HCT116 (cell line): ENCODE measurements around the gene FAM13A. TPM values are rescaled to one million over a fixed set of nuclear protein-coding genes. Genes with fewer than 3 reads are reported as not detected.

Source experiments
- ATAC-seq: fragments of 200-7000 bp; cut with Tn5 transposase; 2 replicates; pipeline ENCODE4 v1.9.1; 2020; ENCODE audit warnings: mild to moderate bottlenecking, moderate library complexity
- BruUV-seq: library from RNA; stranded (reverse); fragments of 400-500 nt; replicated peaks from 2 replicates; lab custom pipeline; 2021; lab: Mats Ljungman, UMichigan
- CTCF ChIA-PET: fragments of 300-600 bp; sonication (Branson Sonifier 250); formaldehyde crosslinking; loops from one replicate; lab custom pipeline; 2021; ENCODE audit warnings: antibody characterized with exemption; lab: Charles Lee
- POLR2A ChIA-PET: fragments of 300-600, 350-600 bp; sonication (Branson Sonifier 250); formaldehyde crosslinking; loops from one replicate; lab custom pipeline; 2021; ENCODE audit warnings: antibody characterized with exemption; lab: Charles Lee
- RAD21 ChIA-PET, 2 experiments: fragments of 300-600 bp; sonication (Branson Sonifier 250); formaldehyde crosslinking; loops; one replicate each; lab custom pipeline; 2023; ENCODE audit warnings: low total read pairs in 2 of 2; ENCODE audit not compliant: uncharacterized antibody in 2 of 2, unreplicated experiment in 2 of 2, low non-redundant PET in 1 of 2; lab: Charles Lee
- DNase-seq: peaks from one replicate; pipeline ENCODE4 v3.0.0-alpha.2; 2010; ENCODE audit warnings: low read depth, low spot score
- H2AFZ ChIP-seq: fragments of 200-600 bp; shearing (Covaris generic), sonication (generic); 2 replicates; pipeline ENCODE4 v1.6.1; 2017; ENCODE audit warnings: low read depth, mixed run types, mixed read lengths, antibody characterized with exemption, low read length; ENCODE audit not compliant: poor library complexity, severe bottlenecking
- H3K27ac ChIP-seq: 2 replicates; pipeline ENCODE4 v1.5.1; 2012; ENCODE audit warnings: low read depth, low read length
- H3K27me3 ChIP-seq: fragments of 200-600 bp; sonication (generic); 2 replicates; pipeline ENCODE4 v1.6.1; 2016; ENCODE audit warnings: mixed run types, low read length, mixed read lengths; ENCODE audit not compliant: insufficient read depth
- H3K36me3 ChIP-seq, 2 experiments: fragments of 200-500 bp in 1 of 2; fragments of 200-600 bp in 1 of 2; sonication (Bioruptor generic) in 1 of 2; sonication (generic) in 1 of 2; 2 replicates each; pipeline versions ENCODE4 v1.5.1 to v1.6.1; 2014 to 2016; ENCODE audit warnings: low read length in 2 of 2, inconsistent platforms in 1 of 2, mixed read lengths in 1 of 2, mixed run types in 1 of 2; ENCODE audit not compliant: insufficient read depth in 2 of 2, control insufficient read depth in 1 of 2
- H3K4me1 ChIP-seq, 2 experiments: fragments of 200-600 bp in 1 of 2; sonication (generic) in 1 of 2; 2 replicates each; pipeline versions ENCODE4 v1.5.1 to v1.6.1; 2012 to 2017; ENCODE audit warnings: low read length in 2 of 2, inconsistent platforms in 1 of 2, mild to moderate bottlenecking in 1 of 2, mixed read lengths in 1 of 2, mixed run types in 1 of 2, moderate library complexity in 1 of 2; ENCODE audit not compliant: insufficient read depth in 2 of 2, control insufficient read depth in 1 of 2
- H3K4me2 ChIP-seq: fragments of 200-600 bp; sonication (generic); 2 replicates; pipeline ENCODE4 v1.6.1; 2017; ENCODE audit warnings: mixed run types, low read length, mixed read lengths
- H3K4me3 ChIP-seq, 2 experiments: fragments of 200-600 bp in 1 of 2; sonication (generic) in 1 of 2; replicated peaks in 1 of 2; 2 replicates each; pipeline ENCODE4 v1.5.1; 2011 to 2016; ENCODE audit warnings: low read length in 2 of 2, control low read depth in 1 of 2, low read depth in 1 of 2, mild to moderate bottlenecking in 1 of 2, mixed read lengths in 1 of 2, mixed run types in 1 of 2
- H3K79me2 ChIP-seq: fragments of 200-600 bp; sonication (generic); 2 replicates; pipeline ENCODE4 v1.6.1; 2017; ENCODE audit warnings: mild to moderate bottlenecking, mixed run types, low read length, moderate library complexity, mixed read lengths; ENCODE audit not compliant: insufficient read depth
- H3K9ac ChIP-seq: fragments of 200-600 bp; sonication (generic); 2 replicates; pipeline ENCODE4 v1.6.1; 2016; ENCODE audit warnings: low read length, mixed read lengths
- H3K9me2 ChIP-seq: fragments of 200-600 bp; sonication (generic), shearing (Covaris generic); 2 replicates; pipeline ENCODE4 v1.6.1; 2017; ENCODE audit warnings: mixed run types, mild to moderate bottlenecking, moderate library complexity; ENCODE audit not compliant: insufficient read depth
- H3K9me3 ChIP-seq, 2 experiments: fragments of 200-500 bp in 1 of 2; fragments of 200-600 bp in 1 of 2; sonication (Bioruptor generic) in 1 of 2; sonication (generic) in 1 of 2; 2 replicates each; pipeline ENCODE4 v1.6.1; 2014 to 2017; ENCODE audit warnings: low read length in 2 of 2, mixed read lengths in 2 of 2, inconsistent platforms in 1 of 2, low read depth in 1 of 2, mild to moderate bottlenecking in 1 of 2, mixed run types in 1 of 2, moderate library complexity in 1 of 2; ENCODE audit not compliant: control insufficient read depth in 1 of 2, insufficient read depth in 1 of 2
- H4K20me1 ChIP-seq: fragments of 200-600 bp; sonication (generic), shearing (Covaris generic); 2 replicates; pipeline ENCODE4 v1.6.1; 2017; ENCODE audit warnings: mixed run types, mild to moderate bottlenecking, moderate library complexity; ENCODE audit not compliant: insufficient read depth
- CBX3 ChIP-seq: IDR thresholded peaks from 2 replicates; pipeline ENCODE4 v1.6.1; 2012; ENCODE audit warnings: low read depth
- CEBPB ChIP-seq: IDR thresholded peaks from 2 replicates; pipeline ENCODE4 v1.6.1; 2012; ENCODE audit warnings: low read depth
- EGR1 ChIP-seq: IDR thresholded peaks from 2 replicates; pipeline ENCODE4 v1.6.1; 2012; ENCODE audit warnings: low read depth
- ELF1 ChIP-seq: IDR thresholded peaks from 2 replicates; pipeline ENCODE4 v1.6.1; 2012; ENCODE audit warnings: low read depth, borderline replicate concordance
- EZH2 ChIP-seq: fragments of 200-600 bp; sonication (generic); IDR thresholded peaks from 2 replicates; pipeline ENCODE4 v1.6.1; 2017; ENCODE audit warnings: antibody characterized with exemption, mixed run types
- FOSL1 ChIP-seq: IDR thresholded peaks from 2 replicates; pipeline ENCODE4 v1.6.1; 2012; ENCODE audit warnings: low read depth
- POLR2A ChIP-seq: IDR thresholded peaks from 2 replicates; pipeline ENCODE4 v1.7.0; 2011; ENCODE audit warnings: borderline replicate concordance; ENCODE audit not compliant: insufficient read depth, insufficient read length; ENCODE audit errors: extremely low read depth
- POLR2AphosphoS5 ChIP-seq: IDR thresholded peaks from 2 replicates; pipeline ENCODE4 v1.6.1; 2011; ENCODE audit warnings: mild to moderate bottlenecking, low read depth, low read length, moderate library complexity
- RAD21 ChIP-seq: IDR thresholded peaks from 2 replicates; pipeline ENCODE4 v1.6.1; 2012; ENCODE audit warnings: low read depth, mild to moderate bottlenecking
- SP1 ChIP-seq: IDR thresholded peaks from 2 replicates; pipeline ENCODE4 v1.6.1; 2012; ENCODE audit warnings: low read depth
- SRF ChIP-seq: IDR thresholded peaks from 2 replicates; pipeline ENCODE4 v1.6.1; 2012; ENCODE audit warnings: low read depth
- TCF7L2 ChIP-seq: IDR thresholded peaks from 2 replicates; pipeline ENCODE4 v1.7.0; 2011; ENCODE audit warnings: borderline replicate concordance, inconsistent platforms; ENCODE audit not compliant: insufficient read depth, insufficient read length; ENCODE audit errors: extremely low read depth
- ZNF274 ChIP-seq: fragments of 200-500 bp; sonication (Bioruptor generic); IDR thresholded peaks from 2 replicates; pipeline ENCODE4 v1.6.1; 2014; ENCODE audit warnings: mild to moderate bottlenecking, low read depth, low read length, inconsistent platforms
- intact Hi-C: fragments of 100-400 bp; cut with micrococcal nuclease; formaldehyde crosslinking; loops from 2 replicates; pipeline ENCODE4 v1.10.0; 2022
- total RNA-seq: library from RNA; stranded (reverse); gene quantifications from one replicate; pipeline ENCODE4 v1.2.1, GENCODE V29; 2021; ENCODE audit not compliant: unreplicated experiment
- TF ChIP-seq, protein P1 (sequence below), 3 experiments: fragments of 200-600 bp in 1 of 3; sonication (generic) in 1 of 3; IDR thresholded peaks in 2 of 3; conservative IDR thresholded peaks in 1 of 3; 2 replicates each; pipeline ENCODE4 v1.5.1; 2012 to 2017; ENCODE audit warnings: low read depth in 2 of 3, low read length in 2 of 3, antibody characterized with exemption in 1 of 3, borderline replicate concordance in 1 of 3, control low read depth in 1 of 3, mild to moderate bottlenecking in 1 of 3, mixed read lengths in 1 of 3, mixed run types in 1 of 3, moderate library complexity in 1 of 3; ENCODE audit not compliant: insufficient read depth in 1 of 3
- TF ChIP-seq, protein P2 (sequence below): IDR thresholded peaks from 2 replicates; pipeline ENCODE4 v1.6.1; 2012
- TF ChIP-seq, protein P3 (sequence below): IDR thresholded peaks from 2 replicates; pipeline ENCODE4 v1.6.1; 2012; ENCODE audit warnings: low read depth
- TF ChIP-seq, protein P4 (sequence below): IDR thresholded peaks from 2 replicates; pipeline ENCODE4 v1.6.1; 2011; ENCODE audit warnings: mild to moderate bottlenecking, low read length, moderate library complexity; ENCODE audit not compliant: insufficient replicate concordance; ENCODE audit errors: extremely low read depth

The FAM13A gene
- total RNA-seq, 1 experiment from 2014 or later = 17.2 TPM

DNA sequence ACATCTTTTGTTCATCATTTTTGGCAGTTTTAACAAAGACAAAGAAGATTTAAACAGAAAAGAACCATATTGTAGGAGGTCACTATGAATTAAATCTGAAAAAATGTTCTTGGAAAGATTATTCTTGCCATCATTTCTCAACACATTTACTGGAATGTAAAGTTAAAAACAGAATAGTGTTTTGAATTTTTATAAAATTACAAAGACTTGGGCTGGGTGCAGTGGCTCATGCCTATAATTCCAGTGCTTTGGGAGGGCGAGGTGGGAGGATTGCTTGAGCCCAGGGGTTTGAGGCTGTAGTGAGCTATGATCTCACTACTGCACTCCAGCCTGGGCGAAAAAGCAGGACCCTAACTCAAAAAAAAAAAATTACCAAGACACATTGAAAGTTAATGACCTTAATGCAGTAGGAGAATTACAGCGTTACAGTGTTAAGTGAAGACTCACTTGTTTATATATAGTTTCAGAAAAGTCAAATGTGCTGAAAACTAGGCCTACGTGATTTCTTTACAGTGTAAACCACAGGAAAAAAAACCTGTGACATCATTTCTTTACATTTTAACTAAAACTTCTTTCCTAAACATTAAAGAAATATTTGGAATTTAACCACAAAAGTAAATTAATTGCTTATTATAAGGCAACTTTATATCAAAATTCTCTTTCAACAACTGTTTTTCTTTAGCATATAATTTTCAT is 7.9 kb downstream of the FAM13A start:
- no peak overlapping the region for H3K4me2 ChIP-seq
- no peaks in the 10 kb centered on the region for H3K27me3 ChIP-seq
- H3K9me2 ChIP-seq = no peaks in the 10 kb centered on the region
- H3K4me1 ChIP-seq = no peaks in the 10 kb centered on the region
- H3K27ac ChIP-seq = no peak overlapping the region
- DNase-seq (no peak), ATAC-seq (no peak)
- H2AFZ ChIP-seq = no peak overlapping the region
- H3K4me3 ChIP-seq = no peak overlapping the region
- no TSS peak for BruUV-seq
- H3K9me3 ChIP-seq = no peaks in the 10 kb centered on the region
- RAD21 ChIA-PET = no interaction called here
- TF ChIP-seq CBX3 (no peak), SRF (no peak), ZNF274 (no peak), TCF7L2 (no peak), EZH2 (no peak), EGR1 (no peak), FOSL1 (no peak), CEBPB (no peak), ELF1 (no peak), POLR2A (no peak), SP1 (no peak), POLR2AphosphoS5 (no peak), RAD21 (no peak)
- TF ChIP-seq, protein P1, sequence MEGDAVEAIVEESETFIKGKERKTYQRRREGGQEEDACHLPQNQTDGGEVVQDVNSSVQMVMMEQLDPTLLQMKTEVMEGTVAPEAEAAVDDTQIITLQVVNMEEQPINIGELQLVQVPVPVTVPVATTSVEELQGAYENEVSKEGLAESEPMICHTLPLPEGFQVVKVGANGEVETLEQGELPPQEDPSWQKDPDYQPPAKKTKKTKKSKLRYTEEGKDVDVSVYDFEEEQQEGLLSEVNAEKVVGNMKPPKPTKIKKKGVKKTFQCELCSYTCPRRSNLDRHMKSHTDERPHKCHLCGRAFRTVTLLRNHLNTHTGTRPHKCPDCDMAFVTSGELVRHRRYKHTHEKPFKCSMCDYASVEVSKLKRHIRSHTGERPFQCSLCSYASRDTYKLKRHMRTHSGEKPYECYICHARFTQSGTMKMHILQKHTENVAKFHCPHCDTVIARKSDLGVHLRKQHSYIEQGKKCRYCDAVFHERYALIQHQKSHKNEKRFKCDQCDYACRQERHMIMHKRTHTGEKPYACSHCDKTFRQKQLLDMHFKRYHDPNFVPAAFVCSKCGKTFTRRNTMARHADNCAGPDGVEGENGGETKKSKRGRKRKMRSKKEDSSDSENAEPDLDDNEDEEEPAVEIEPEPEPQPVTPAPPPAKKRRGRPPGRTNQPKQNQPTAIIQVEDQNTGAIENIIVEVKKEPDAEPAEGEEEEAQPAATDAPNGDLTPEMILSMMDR (IDR thresholded peaks at IDR 0.05 in 2 of 3, conservative IDR thresholded peaks at IDR 0.05 in 1 of 3; ENCODE audit: borderline replicate concordance in 1 of 3, insufficient read depth in 1 of 3, low read depth in 2 of 3, low read length in 2 of 3) = no peak
- TF ChIP-seq, protein P2, sequence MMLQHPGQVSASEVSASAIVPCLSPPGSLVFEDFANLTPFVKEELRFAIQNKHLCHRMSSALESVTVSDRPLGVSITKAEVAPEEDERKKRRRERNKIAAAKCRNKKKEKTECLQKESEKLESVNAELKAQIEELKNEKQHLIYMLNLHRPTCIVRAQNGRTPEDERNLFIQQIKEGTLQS = no peak
- TF ChIP-seq, protein P3, sequence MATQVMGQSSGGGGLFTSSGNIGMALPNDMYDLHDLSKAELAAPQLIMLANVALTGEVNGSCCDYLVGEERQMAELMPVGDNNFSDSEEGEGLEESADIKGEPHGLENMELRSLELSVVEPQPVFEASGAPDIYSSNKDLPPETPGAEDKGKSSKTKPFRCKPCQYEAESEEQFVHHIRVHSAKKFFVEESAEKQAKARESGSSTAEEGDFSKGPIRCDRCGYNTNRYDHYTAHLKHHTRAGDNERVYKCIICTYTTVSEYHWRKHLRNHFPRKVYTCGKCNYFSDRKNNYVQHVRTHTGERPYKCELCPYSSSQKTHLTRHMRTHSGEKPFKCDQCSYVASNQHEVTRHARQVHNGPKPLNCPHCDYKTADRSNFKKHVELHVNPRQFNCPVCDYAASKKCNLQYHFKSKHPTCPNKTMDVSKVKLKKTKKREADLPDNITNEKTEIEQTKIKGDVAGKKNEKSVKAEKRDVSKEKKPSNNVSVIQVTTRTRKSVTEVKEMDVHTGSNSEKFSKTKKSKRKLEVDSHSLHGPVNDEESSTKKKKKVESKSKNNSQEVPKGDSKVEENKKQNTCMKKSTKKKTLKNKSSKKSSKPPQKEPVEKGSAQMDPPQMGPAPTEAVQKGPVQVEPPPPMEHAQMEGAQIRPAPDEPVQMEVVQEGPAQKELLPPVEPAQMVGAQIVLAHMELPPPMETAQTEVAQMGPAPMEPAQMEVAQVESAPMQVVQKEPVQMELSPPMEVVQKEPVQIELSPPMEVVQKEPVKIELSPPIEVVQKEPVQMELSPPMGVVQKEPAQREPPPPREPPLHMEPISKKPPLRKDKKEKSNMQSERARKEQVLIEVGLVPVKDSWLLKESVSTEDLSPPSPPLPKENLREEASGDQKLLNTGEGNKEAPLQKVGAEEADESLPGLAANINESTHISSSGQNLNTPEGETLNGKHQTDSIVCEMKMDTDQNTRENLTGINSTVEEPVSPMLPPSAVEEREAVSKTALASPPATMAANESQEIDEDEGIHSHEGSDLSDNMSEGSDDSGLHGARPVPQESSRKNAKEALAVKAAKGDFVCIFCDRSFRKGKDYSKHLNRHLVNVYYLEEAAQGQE = no peak
- TF ChIP-seq, protein P4, sequence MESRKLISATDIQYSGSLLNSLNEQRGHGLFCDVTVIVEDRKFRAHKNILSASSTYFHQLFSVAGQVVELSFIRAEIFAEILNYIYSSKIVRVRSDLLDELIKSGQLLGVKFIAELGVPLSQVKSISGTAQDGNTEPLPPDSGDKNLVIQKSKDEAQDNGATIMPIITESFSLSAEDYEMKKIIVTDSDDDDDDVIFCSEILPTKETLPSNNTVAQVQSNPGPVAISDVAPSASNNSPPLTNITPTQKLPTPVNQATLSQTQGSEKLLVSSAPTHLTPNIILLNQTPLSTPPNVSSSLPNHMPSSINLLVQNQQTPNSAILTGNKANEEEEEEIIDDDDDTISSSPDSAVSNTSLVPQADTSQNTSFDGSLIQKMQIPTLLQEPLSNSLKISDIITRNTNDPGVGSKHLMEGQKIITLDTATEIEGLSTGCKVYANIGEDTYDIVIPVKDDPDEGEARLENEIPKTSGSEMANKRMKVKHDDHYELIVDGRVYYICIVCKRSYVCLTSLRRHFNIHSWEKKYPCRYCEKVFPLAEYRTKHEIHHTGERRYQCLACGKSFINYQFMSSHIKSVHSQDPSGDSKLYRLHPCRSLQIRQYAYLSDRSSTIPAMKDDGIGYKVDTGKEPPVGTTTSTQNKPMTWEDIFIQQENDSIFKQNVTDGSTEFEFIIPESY = no peak
- intact Hi-C loops = no loop called here
- H3K79me2 ChIP-seq = peaks cover 90% of the 10 kb centered on the region
- POLR2A ChIA-PET = no interaction called here
- no peaks in the 10 kb centered on the region for H4K20me1 ChIP-seq
- CTCF ChIA-PET = no interaction called here
- H3K36me3 ChIP-seq = no peaks in the 10 kb centered on the region
- H3K9ac ChIP-seq = no peak overlapping the region
